Testis (tissue), 3 donors: Measurements from ENCODE around the gene SLCO3A1. TPM values are rescaled to one million over a fixed set of nuclear protein-coding genes. Genes with fewer than 3 reads are reported as not detected.

Experiments used
- DNase-seq: peaks from one replicate; pipeline ENCODE4 v3.0.0-alpha.2; 2019
- H3K27ac ChIP-seq, 2 donors: fragments of 200-600 bp; sonication (generic); one replicate each; pipeline ENCODE4 v1.5.1; 2019
- H3K27me3 ChIP-seq: fragments of 200-600 bp; sonication (generic); one replicate; pipeline ENCODE4 v1.5.1; 2019
- H3K36me3 ChIP-seq: fragments of 200-600 bp; sonication (generic); one replicate; pipeline ENCODE4 v1.5.1; 2017; ENCODE audit warnings: low read depth; ENCODE audit errors: missing control alignments
- H3K4me1 ChIP-seq: fragments of 200-600 bp; sonication (generic); one replicate; pipeline ENCODE4 v1.5.1; 2019
- H3K4me3 ChIP-seq, 2 donors: fragments of 200-600 bp; sonication (generic); one replicate each; pipeline ENCODE4 v1.5.1; 2017 to 2019
- H3K9me3 ChIP-seq: fragments of 200-600 bp; sonication (generic); one replicate; pipeline ENCODE4 v1.5.1; 2017
- POLR2A ChIP-seq: fragments of 450-650 bp; IDR thresholded peaks from one replicate; pipeline ENCODE4 v1.6.1; 2017; ENCODE audit warnings: antibody characterized with exemption, mild to moderate bottlenecking, moderate library complexity
- WGBS, 2 donors: methylation state at CpG; one replicate each; pipeline ENCODE4 v1.1.5; 2018; 5-methylcytosine and 5-hydroxymethylcytosine counted together
- intact Hi-C: fragments of 100-400 bp; cut with DNase I; formaldehyde crosslinking; loops from one replicate; pipeline ENCODE4 v1.15.1; 2023; ENCODE audit warnings: low total_unique reads
- polyA plus RNA-seq: library from polyadenylated mRNA; stranded (reverse); fragments of 350-450 nt; fragmentation: Illumina TruSeq; extraction: RNeasy Lipid Tissue Mini Kit (QIAGEN cat#74804); gene quantifications from one replicate; pipeline ENCODE4 v1.2.3, GENCODE V29; 2014; ENCODE audit warnings: low read depth, low replicate concordance; ENCODE audit not compliant: insufficient read depth
- total RNA-seq, 2 donors: library from RNA; depleted of rRNA; stranded (reverse); fragments of >200 nt; gene quantifications; one replicate each; pipeline ENCODE4 v1.2.3, GENCODE V29; 2016
- TF ChIP-seq, protein P1 (sequence below), 3 experiments: fragments of 450-650 bp in 2 of 3; fragments of 200-600 bp in 1 of 3; sonication (generic) in 1 of 3; IDR thresholded peaks; one replicate each; pipeline ENCODE4 v1.5.1; 2016 to 2019; ENCODE audit warnings: antibody characterized with exemption in 3 of 3, mild to moderate bottlenecking in 2 of 3, moderate library complexity in 1 of 3

Gene SLCO3A1
- total and polyA plus RNA-seq, 3 donors from 2014 or later: 76.3 to 144 (median 77.2) TPM

GRCh38 chr15:91861223-91861622 is 7.7 kb downstream of the SLCO3A1 start:
- H3K4me1 ChIP-seq: peaks cover 28% of the 10 kb centered on the region
- 89 to 92% methylated on average over 6 of the region's 6 CpGs for WGBS, 2 donors
- H3K4me3 ChIP-seq: no peak overlapping the region
- intact Hi-C loops: no loop called here
- no peaks in the 10 kb centered on the region for H3K36me3 ChIP-seq
- no peaks in the 10 kb centered on the region for H3K27me3 ChIP-seq
- TF ChIP-seq, protein P1, sequence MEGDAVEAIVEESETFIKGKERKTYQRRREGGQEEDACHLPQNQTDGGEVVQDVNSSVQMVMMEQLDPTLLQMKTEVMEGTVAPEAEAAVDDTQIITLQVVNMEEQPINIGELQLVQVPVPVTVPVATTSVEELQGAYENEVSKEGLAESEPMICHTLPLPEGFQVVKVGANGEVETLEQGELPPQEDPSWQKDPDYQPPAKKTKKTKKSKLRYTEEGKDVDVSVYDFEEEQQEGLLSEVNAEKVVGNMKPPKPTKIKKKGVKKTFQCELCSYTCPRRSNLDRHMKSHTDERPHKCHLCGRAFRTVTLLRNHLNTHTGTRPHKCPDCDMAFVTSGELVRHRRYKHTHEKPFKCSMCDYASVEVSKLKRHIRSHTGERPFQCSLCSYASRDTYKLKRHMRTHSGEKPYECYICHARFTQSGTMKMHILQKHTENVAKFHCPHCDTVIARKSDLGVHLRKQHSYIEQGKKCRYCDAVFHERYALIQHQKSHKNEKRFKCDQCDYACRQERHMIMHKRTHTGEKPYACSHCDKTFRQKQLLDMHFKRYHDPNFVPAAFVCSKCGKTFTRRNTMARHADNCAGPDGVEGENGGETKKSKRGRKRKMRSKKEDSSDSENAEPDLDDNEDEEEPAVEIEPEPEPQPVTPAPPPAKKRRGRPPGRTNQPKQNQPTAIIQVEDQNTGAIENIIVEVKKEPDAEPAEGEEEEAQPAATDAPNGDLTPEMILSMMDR (IDR thresholded peaks at IDR 0.05): no peak
- no peak for TF ChIP-seq POLR2A
- H3K9me3 ChIP-seq: no peaks in the 10 kb centered on the region
- H3K27ac ChIP-seq: no peak overlapping the region
- no peak for DNase-seq

DNA sequence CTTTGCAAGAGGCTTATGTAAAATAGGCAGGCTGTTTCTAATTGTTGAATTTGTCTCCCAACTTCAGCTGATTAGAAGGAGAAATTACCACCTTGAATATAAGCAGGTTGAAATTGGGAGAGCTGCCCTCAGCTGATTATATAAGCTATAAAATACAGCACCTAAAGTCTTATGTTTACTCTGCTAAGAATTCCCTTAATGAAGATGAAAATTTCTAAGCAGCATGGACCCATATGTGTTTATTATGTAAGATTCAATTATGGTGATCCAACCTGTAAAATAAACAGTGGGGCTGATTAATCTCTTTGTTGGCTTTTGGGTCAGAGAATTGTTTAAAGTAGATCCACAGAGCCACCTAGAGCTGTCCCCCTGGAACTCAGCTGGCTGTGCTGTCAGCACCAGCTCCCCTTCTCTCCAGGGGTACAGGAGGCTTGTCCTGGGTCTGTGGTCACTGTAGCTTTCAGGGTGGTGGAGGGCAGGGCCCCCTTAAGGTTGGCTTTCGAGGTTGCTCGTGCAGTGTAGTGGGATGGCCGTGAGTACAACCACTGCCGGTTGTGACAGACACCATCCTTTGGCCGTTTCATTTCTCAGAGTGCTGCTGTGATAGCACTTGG is 9.5 kb downstream of the SLCO3A1 start:
- Histone ChIP-seq H3K9me3 (no peaks in the 10 kb centered on the region), H3K4me1 (peaks cover 43% of the 10 kb centered on the region), H3K36me3 (no peaks in the 10 kb centered on the region), H3K4me3 (no peak overlapping the region), H3K27me3 (no peaks in the 10 kb centered on the region), H3K27ac (no peak overlapping the region)
- TF ChIP-seq, protein P1 (IDR thresholded peaks at IDR 0.05): no peak
- TF ChIP-seq POLR2A: no peak
- intact Hi-C loops: no loop called here
- WGBS, 2 donors: 70% methylated on average over 5 of the region's 5 CpGs; no CpG with 5 or more reads in 1 of the 2 donors
- no peak for DNase-seq

- TF ChIP-seq, protein P1 (IDR thresholded peaks at IDR 0.05): no peak
- Histone ChIP-seq H3K27me3 (no peaks in the 10 kb centered on the region), H3K4me3 (no peak overlapping the region), H3K9me3 (no peaks in the 10 kb centered on the region), H3K4me1 (peaks cover 45% of the 10 kb centered on the region), H3K27ac (no peak overlapping the region), H3K36me3 (no peaks in the 10 kb centered on the region)
- DNase-seq: no peak
- intact Hi-C loops: no loop called here
- WGBS, 2 donors: 75 to 78% methylated on average over 7 of the region's 7 CpGs
Measured at GRCh38 chr15:91863621-91864255, 10.2 kb downstream of the SLCO3A1 start.

DNA sequence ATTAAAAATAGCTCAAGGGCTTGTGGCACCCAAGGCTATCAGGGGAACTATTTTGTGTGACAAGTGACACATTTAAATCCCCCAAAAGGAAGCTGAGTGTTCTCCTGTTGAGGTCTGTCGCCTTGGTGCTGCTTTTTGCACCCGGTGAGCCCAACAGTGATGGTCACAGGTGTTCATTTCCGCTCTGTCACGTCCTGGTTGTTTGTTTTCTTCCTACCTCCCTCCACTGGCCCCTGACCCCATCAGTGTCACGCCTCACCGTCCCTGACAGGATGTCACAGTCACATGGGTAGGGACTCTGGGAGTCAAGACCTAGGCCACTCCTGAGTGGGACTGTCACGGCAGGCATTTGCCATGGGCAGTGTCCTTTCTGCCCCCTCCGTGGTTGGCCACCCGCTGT is 11.2 kb downstream of the SLCO3A1 start:
- WGBS, 2 donors: 82 to 92% methylated on average over 9 of the region's 9 CpGs
- peaks cover 45% of the 10 kb centered on the region for H3K4me1 ChIP-seq
- no peak overlapping the region for H3K4me3 ChIP-seq
- DNase-seq: no peak
- no peaks in the 10 kb centered on the region for H3K36me3 ChIP-seq
- no peaks in the 10 kb centered on the region for H3K27me3 ChIP-seq
- H3K9me3 ChIP-seq: no peaks in the 10 kb centered on the region
- intact Hi-C loops: no loop called here
- H3K27ac ChIP-seq: peak overlapping the region; percentile 70 to 84
- TF ChIP-seq, protein P1 (IDR thresholded peaks at IDR 0.05): no peak
- no peak for TF ChIP-seq POLR2A

DNA sequence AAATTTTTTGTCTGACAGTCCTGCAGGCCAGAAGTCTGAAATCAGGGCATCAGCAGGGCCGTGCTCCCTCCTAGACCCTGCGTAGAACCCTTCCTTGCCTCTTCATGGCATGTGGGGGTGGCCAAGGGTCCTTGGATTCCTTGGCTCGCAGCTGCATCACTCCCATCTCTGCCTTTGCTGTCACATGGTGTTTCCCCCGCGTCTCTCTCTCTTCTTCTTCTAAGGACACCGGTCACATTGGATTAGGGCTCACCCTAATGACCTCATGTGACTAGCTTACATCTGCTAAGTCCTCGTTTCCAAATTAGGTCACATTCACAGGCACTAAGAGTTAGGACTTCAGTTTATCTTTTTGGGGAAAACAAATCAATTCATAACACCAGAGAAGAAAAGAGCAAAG is 12.0 kb downstream of the SLCO3A1 start:
- no peaks in the 10 kb centered on the region for H3K9me3 ChIP-seq
- H3K27ac ChIP-seq: peak overlapping the region; percentile 70 to 84
- intact Hi-C loops: no loop called here
- peaks cover 45% of the 10 kb centered on the region for H3K4me1 ChIP-seq
- no peak for TF ChIP-seq POLR2A
- TF ChIP-seq, protein P1 (IDR thresholded peaks at IDR 0.05): no peak
- no peak overlapping the region for H3K4me3 ChIP-seq
- WGBS, 2 donors: 56 to 68% methylated on average over 7 of the region's 7 CpGs
- DNase-seq: peak; percentile 80
- H3K27me3 ChIP-seq: no peaks in the 10 kb centered on the region
- H3K36me3 ChIP-seq: no peaks in the 10 kb centered on the region
